ENCODE measurements around the gene TMC3. TPM values are rescaled to one million over a fixed set of nuclear protein-coding genes. Genes with fewer than 3 reads are reported as not detected.

TMC3 gene
- total and polyA plus RNA-seq, 4 donors, result 0.02 to 0.13 TPM; not detected in 2

GRCh38 chr15:81341351-81341750, 32.7 kb downstream of the TMC3 start:
- Histone ChIP-seq H3K4me3 (ENCODE audit: low read depth in 1 of 3, low read length in 3 of 3) (no peak overlapping the region), H3K9ac (ENCODE audit: low read depth in 1 of 2, low read length in 2 of 2) (no peak overlapping the region), H3K27ac (ENCODE audit: low read depth in 1 of 2, low read length in 2 of 2) (no peak overlapping the region), H3K36me3 (ENCODE audit: control insufficient read depth in 4 of 4, insufficient read depth in 3 of 4, low read depth in 1 of 4, low read length in 3 of 4) (peaks cover 0 to 5% (median 0%) of the 10 kb centered on the region in 4 donors), H3K4me1 (ENCODE audit: control insufficient read depth in 4 of 4, insufficient read depth in 4 of 4, low read length in 3 of 4) (no peaks in the 10 kb centered on the region), H3K9me3 (ENCODE audit: control insufficient read depth in 4 of 4, low read length in 3 of 4) (no peaks in the 10 kb centered on the region), H3K27me3 (ENCODE audit: control insufficient read depth in 4 of 4, insufficient read depth in 4 of 4, low read length in 3 of 4) (no peaks in the 10 kb centered on the region)
- no peak for TF ChIP-seq EGR1 (IDR thresholded peaks at IDR 0.05; ENCODE audit: low read depth in 2 of 2)
- no peak for TF ChIP-seq NR2F2 (IDR thresholded peaks at IDR 0.05)
- TF ChIP-seq RXRA (IDR thresholded peaks at IDR 0.05), result no peak
- no peak for TF ChIP-seq HNF4A (conservative IDR thresholded peaks at IDR 0.05)
- TF ChIP-seq GABPA (IDR thresholded peaks at IDR 0.05 in 1 of 2, conservative IDR thresholded peaks at IDR 0.05 in 1 of 2), result no peak
- no peak for TF ChIP-seq FOXA1 (IDR thresholded peaks at IDR 0.05)
- TF ChIP-seq HNF4G (IDR thresholded peaks at IDR 0.05), result no peak
- TF ChIP-seq MAX (IDR thresholded peaks at IDR 0.05), result no peak
- TF ChIP-seq CTCF (IDR thresholded peaks at IDR 0.05; ENCODE audit: low read depth, low read length, missing input control), result no peak
- TF ChIP-seq, protein P1, sequence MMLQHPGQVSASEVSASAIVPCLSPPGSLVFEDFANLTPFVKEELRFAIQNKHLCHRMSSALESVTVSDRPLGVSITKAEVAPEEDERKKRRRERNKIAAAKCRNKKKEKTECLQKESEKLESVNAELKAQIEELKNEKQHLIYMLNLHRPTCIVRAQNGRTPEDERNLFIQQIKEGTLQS (IDR thresholded peaks at IDR 0.05), result no peak
- no peak for TF ChIP-seq TAF1 (conservative IDR thresholded peaks at IDR 0.05)
- no peak for TF ChIP-seq FOXA2 (IDR thresholded peaks at IDR 0.05)
- no peak for TF ChIP-seq JUND (IDR thresholded peaks at IDR 0.05)
- no peak for TF ChIP-seq RAD21 (IDR thresholded peaks at IDR 0.05)
- TF ChIP-seq REST (IDR thresholded peaks at IDR 0.05), result no peak
- TF ChIP-seq YY1 (IDR thresholded peaks at IDR 0.05), result no peak
- TF ChIP-seq ZBTB33 (IDR thresholded peaks at IDR 0.05), result no peak
- TF ChIP-seq SP1 (IDR thresholded peaks at IDR 0.05), result no peak
- DNase-seq (ENCODE audit: low spot score), result no peak
- 94% methylated on average over 4 of the region's 4 CpGs for WGBS
